ENCODE results near the gene IL10RB.

The IL10RB gene

GRCh38 chr21:33262921-33263320 is 3.2 kb upstream of the IL10RB start:
- TF ChIP-seq, protein P1, sequence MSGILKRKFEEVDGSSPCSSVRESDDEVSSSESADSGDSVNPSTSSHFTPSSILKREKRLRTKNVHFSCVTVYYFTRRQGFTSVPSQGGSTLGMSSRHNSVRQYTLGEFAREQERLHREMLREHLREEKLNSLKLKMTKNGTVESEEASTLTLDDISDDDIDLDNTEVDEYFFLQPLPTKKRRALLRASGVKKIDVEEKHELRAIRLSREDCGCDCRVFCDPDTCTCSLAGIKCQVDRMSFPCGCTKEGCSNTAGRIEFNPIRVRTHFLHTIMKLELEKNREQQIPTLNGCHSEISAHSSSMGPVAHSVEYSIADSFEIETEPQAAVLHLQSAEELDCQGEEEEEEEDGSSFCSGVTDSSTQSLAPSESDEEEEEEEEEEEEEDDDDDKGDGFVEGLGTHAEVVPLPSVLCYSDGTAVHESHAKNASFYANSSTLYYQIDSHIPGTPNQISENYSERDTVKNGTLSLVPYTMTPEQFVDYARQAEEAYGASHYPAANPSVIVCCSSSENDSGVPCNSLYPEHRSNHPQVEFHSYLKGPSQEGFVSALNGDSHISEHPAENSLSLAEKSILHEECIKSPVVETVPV (CRISPR knock-in tag; IDR thresholded peaks at IDR 0.05) = no peak
- TF ChIP-seq ZNF70 (CRISPR knock-in tag; IDR thresholded peaks at IDR 0.05) (no peak), ZFP3 (CRISPR knock-in tag; IDR thresholded peaks at IDR 0.05) (no peak), ZC3H10 (CRISPR knock-in tag; IDR thresholded peaks at IDR 0.05) (no peak), ZNF8 (CRISPR knock-in tag; IDR thresholded peaks at IDR 0.05) (no peak), PPARA (CRISPR knock-in tag; IDR thresholded peaks at IDR 0.05; ENCODE audit: borderline replicate concordance) (no peak)
- TF ChIP-seq, protein P2, sequence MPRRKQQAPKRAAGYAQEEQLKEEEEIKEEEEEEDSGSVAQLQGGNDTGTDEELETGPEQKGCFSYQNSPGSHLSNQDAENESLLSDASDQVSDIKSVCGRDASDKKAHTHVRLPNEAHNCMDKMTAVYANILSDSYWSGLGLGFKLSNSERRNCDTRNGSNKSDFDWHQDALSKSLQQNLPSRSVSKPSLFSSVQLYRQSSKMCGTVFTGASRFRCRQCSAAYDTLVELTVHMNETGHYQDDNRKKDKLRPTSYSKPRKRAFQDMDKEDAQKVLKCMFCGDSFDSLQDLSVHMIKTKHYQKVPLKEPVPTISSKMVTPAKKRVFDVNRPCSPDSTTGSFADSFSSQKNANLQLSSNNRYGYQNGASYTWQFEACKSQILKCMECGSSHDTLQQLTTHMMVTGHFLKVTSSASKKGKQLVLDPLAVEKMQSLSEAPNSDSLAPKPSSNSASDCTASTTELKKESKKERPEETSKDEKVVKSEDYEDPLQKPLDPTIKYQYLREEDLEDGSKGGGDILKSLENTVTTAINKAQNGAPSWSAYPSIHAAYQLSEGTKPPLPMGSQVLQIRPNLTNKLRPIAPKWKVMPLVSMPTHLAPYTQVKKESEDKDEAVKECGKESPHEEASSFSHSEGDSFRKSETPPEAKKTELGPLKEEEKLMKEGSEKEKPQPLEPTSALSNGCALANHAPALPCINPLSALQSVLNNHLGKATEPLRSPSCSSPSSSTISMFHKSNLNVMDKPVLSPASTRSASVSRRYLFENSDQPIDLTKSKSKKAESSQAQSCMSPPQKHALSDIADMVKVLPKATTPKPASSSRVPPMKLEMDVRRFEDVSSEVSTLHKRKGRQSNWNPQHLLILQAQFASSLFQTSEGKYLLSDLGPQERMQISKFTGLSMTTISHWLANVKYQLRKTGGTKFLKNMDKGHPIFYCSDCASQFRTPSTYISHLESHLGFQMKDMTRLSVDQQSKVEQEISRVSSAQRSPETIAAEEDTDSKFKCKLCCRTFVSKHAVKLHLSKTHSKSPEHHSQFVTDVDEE (CRISPR knock-in tag; IDR thresholded peaks at IDR 0.05) = no peak

GRCh38 chr21:33264561-33264960 is 1.6 kb upstream of the IL10RB start:
- no peak for TF ChIP-seq ZFP30 (CRISPR knock-in tag; IDR thresholded peaks at IDR 0.05)
- no peak for TF ChIP-seq ARNTL (CRISPR knock-in tag; IDR thresholded peaks at IDR 0.05; ENCODE audit: borderline replicate concordance, low read depth)
- no peak for TF ChIP-seq CREB5 (CRISPR knock-in tag; IDR thresholded peaks at IDR 0.05; ENCODE audit: low read depth)
- TF ChIP-seq POU6F1 (CRISPR knock-in tag; IDR thresholded peaks at IDR 0.05; ENCODE audit: borderline replicate concordance, low read depth) = no peak
- TF ChIP-seq RARB (CRISPR knock-in tag; IDR thresholded peaks at IDR 0.05) = no peak
- no peak for TF ChIP-seq CSDC2 (CRISPR knock-in tag; IDR thresholded peaks at IDR 0.05)
- TF ChIP-seq, protein P2 (CRISPR knock-in tag; IDR thresholded peaks at IDR 0.05) = no peak
- TF ChIP-seq ZNF565 (CRISPR knock-in tag; conservative IDR thresholded peaks at IDR 0.05; ENCODE audit: low read depth) = no peak
- no peak for TF ChIP-seq BACH2 (CRISPR knock-in tag; IDR thresholded peaks at IDR 0.05; ENCODE audit: borderline replicate concordance)
- no peak for TF ChIP-seq ZNF8 (CRISPR knock-in tag; IDR thresholded peaks at IDR 0.05)
- TF ChIP-seq ESRRG (CRISPR knock-in tag; IDR thresholded peaks at IDR 0.05) = no peak
- TF ChIP-seq PPARA (CRISPR knock-in tag; IDR thresholded peaks at IDR 0.05; ENCODE audit: borderline replicate concordance) = no peak
- TF ChIP-seq TCF4 (CRISPR knock-in tag; IDR thresholded peaks at IDR 0.05; ENCODE audit: borderline replicate concordance) = no peak

More at GRCh38 chr21:33262921-33263320, 3.2 kb upstream of the IL10RB start:
- no peak for ATAC-seq

GRCh38 chr21:33265664-33266049 is 510 bp upstream of the IL10RB start:
- no peak for TF ChIP-seq SNAI2 (CRISPR knock-in tag; IDR thresholded peaks at IDR 0.05)
- no peak for TF ChIP-seq ZNF8 (CRISPR knock-in tag; IDR thresholded peaks at IDR 0.05)
- TF ChIP-seq, protein P1 (CRISPR knock-in tag; IDR thresholded peaks at IDR 0.05) = no peak
- no peak for TF ChIP-seq CREB5 (CRISPR knock-in tag; IDR thresholded peaks at IDR 0.05; ENCODE audit: low read depth)
- TF ChIP-seq ESRRG (CRISPR knock-in tag; IDR thresholded peaks at IDR 0.05) = no peak
- no peak for TF ChIP-seq ZFP30 (CRISPR knock-in tag; IDR thresholded peaks at IDR 0.05)
- no peak for TF ChIP-seq CSDC2 (CRISPR knock-in tag; IDR thresholded peaks at IDR 0.05)
- TF ChIP-seq TOX (CRISPR knock-in tag; IDR thresholded peaks at IDR 0.05; ENCODE audit: borderline replicate concordance) = no peak
- no peak for TF ChIP-seq ARNTL (CRISPR knock-in tag; IDR thresholded peaks at IDR 0.05; ENCODE audit: borderline replicate concordance, low read depth)
- TF ChIP-seq BACH2 (CRISPR knock-in tag; IDR thresholded peaks at IDR 0.05; ENCODE audit: borderline replicate concordance) = no peak
- TF ChIP-seq ZNF70 (CRISPR knock-in tag; IDR thresholded peaks at IDR 0.05) = no peak
- no peak for TF ChIP-seq RARB (CRISPR knock-in tag; IDR thresholded peaks at IDR 0.05)
- no peak for TF ChIP-seq PPARA (CRISPR knock-in tag; IDR thresholded peaks at IDR 0.05; ENCODE audit: borderline replicate concordance)
- TF ChIP-seq ZC3H10 (CRISPR knock-in tag; IDR thresholded peaks at IDR 0.05) = no peak
- no peak for TF ChIP-seq ZNF565 (CRISPR knock-in tag; conservative IDR thresholded peaks at IDR 0.05; ENCODE audit: low read depth)
- peak; percentile 34; the same call in 2 of the 3 replicates for ATAC-seq

More at GRCh38 chr21:33264561-33264960, 1.6 kb upstream of the IL10RB start:
- ATAC-seq = no peak

All from SK-N-SH treated with all-trans-retinoic acid at 6 μM for 48 hours (cell line).